HEK293 (cell line): ENCODE results near the gene HOXB4.
A peak's percentile ranks its signal among the peaks of the same experiment; 100 is the strongest.

Experiments used
- EGR2 ChIP-seq: fragments of 450-650 bp; formaldehyde crosslinking; IDR thresholded peaks from 2 replicates; pipeline ENCODE4 v1.5.1; 2016; ENCODE audit warnings: low read depth, missing biosample characterization, missing genetic modification characterization
- GLI2 ChIP-seq: fragments of 450-650 bp; formaldehyde crosslinking; IDR thresholded peaks from 2 replicates; pipeline ENCODE4; 2017; ENCODE audit warnings: missing biosample characterization, missing genetic modification characterization, low read depth, borderline replicate concordance
- GLI4 ChIP-seq: fragments of 450-650 bp; formaldehyde crosslinking; IDR thresholded peaks from 2 replicates; pipeline ENCODE4 v1.5.1; 2016; ENCODE audit warnings: missing biosample characterization, missing genetic modification characterization
- TRIM28 ChIP-seq: IDR thresholded peaks from 2 replicates; pipeline ENCODE4 v1.6.1; 2011; ENCODE audit warnings: low read length, control low read depth, borderline replicate concordance
- ZBTB17 ChIP-seq: fragments of 450-650 bp; formaldehyde crosslinking; IDR thresholded peaks from 2 replicates; pipeline ENCODE4 v1.5.1; 2016; ENCODE audit warnings: missing biosample characterization, missing genetic modification characterization
- ZNF121 ChIP-seq: fragments of 450-650 bp; formaldehyde crosslinking; IDR thresholded peaks from 2 replicates; pipeline ENCODE4 v1.5.1; 2016; ENCODE audit warnings: missing biosample characterization, missing genetic modification characterization
- ZNF146 ChIP-seq: fragments of 450-650 bp; formaldehyde crosslinking; IDR thresholded peaks from 2 replicates; pipeline ENCODE4 v1.5.1; 2016; ENCODE audit warnings: missing biosample characterization, missing genetic modification characterization
- ZNF23 ChIP-seq: fragments of 450-650 bp; formaldehyde crosslinking; IDR thresholded peaks from 2 replicates; pipeline ENCODE4 v1.5.1; 2016; ENCODE audit warnings: missing biosample characterization, missing genetic modification characterization, borderline replicate concordance
- ZNF266 ChIP-seq: fragments of 450-650 bp; formaldehyde crosslinking; IDR thresholded peaks from 2 replicates; pipeline ENCODE4 v1.5.1; 2016; ENCODE audit warnings: missing biosample characterization, missing genetic modification characterization, low read depth
- ZNF311 ChIP-seq: fragments of 450-650 bp; formaldehyde crosslinking; IDR thresholded peaks from 2 replicates; pipeline ENCODE4 v1.5.1; 2017; ENCODE audit warnings: missing biosample characterization, missing genetic modification characterization, borderline replicate concordance
- ZNF335 ChIP-seq: fragments of 450-650 bp; formaldehyde crosslinking; conservative IDR thresholded peaks from 2 replicates; pipeline ENCODE4 v1.5.1; 2016; ENCODE audit warnings: missing biosample characterization, missing genetic modification characterization
- ZNF391 ChIP-seq: fragments of 450-650 bp; formaldehyde crosslinking; IDR thresholded peaks from 2 replicates; pipeline ENCODE4 v1.5.1; 2016; ENCODE audit warnings: low read depth, missing biosample characterization, missing genetic modification characterization, borderline replicate concordance
- ZNF426 ChIP-seq: fragments of 450-650 bp; formaldehyde crosslinking; IDR thresholded peaks from 2 replicates; pipeline ENCODE4 v1.5.1; 2017; ENCODE audit warnings: missing biosample characterization, missing genetic modification characterization, mild to moderate bottlenecking, inconsistent platforms, moderate library complexity
- ZNF501 ChIP-seq: fragments of 450-650 bp; formaldehyde crosslinking; IDR thresholded peaks from 2 replicates; pipeline ENCODE4 v1.5.1; 2016; ENCODE audit warnings: missing biosample characterization, missing genetic modification characterization
- ZNF626 ChIP-seq: fragments of 450-650 bp; sonication (Bioruptor Pico); formaldehyde crosslinking; IDR thresholded peaks from 2 replicates; pipeline ENCODE4 v1.5.1; 2018; ENCODE audit warnings: missing biosample characterization, missing genetic modification characterization, inconsistent platforms
- TF ChIP-seq, protein P1 (sequence below): fragments of 450-650 bp; formaldehyde crosslinking; IDR thresholded peaks from 2 replicates; pipeline ENCODE4 v1.5.1; 2016; ENCODE audit warnings: missing biosample characterization, missing genetic modification characterization
- TF ChIP-seq, protein P2 (sequence below): fragments of 450-650 bp; formaldehyde crosslinking; IDR thresholded peaks from 2 replicates; pipeline ENCODE4 v1.5.1; 2016; ENCODE audit warnings: missing biosample characterization, missing genetic modification characterization
- TF ChIP-seq, protein P3 (sequence below): fragments of 450-650 bp; formaldehyde crosslinking; IDR thresholded peaks from 2 replicates; pipeline ENCODE4 v1.5.1; 2017; ENCODE audit warnings: missing biosample characterization, missing genetic modification characterization
- TF ChIP-seq, protein P4 (sequence below): fragments of 450-650 bp; IDR thresholded peaks from 2 replicates; pipeline ENCODE4 v1.5.1; 2018; ENCODE audit warnings: missing biosample characterization, missing genetic modification characterization
- TF ChIP-seq, protein P5 (sequence below): fragments of 450-650 bp; IDR thresholded peaks from 2 replicates; pipeline ENCODE4 v1.5.1; 2018; ENCODE audit warnings: missing biosample characterization, mild to moderate bottlenecking, missing genetic modification characterization
- TF ChIP-seq, protein P6 (sequence below): fragments of 450-650 bp; formaldehyde crosslinking; IDR thresholded peaks from 2 replicates; pipeline ENCODE4 v1.5.1; 2016; ENCODE audit warnings: missing biosample characterization, missing genetic modification characterization
- TF ChIP-seq, protein P7 (sequence below): fragments of 450-650 bp; formaldehyde crosslinking; IDR thresholded peaks from 2 replicates; pipeline ENCODE4 v1.5.1; 2016; ENCODE audit warnings: missing biosample characterization, missing genetic modification characterization
- TF ChIP-seq, protein P8 (sequence below): IDR thresholded peaks from 2 replicates; pipeline ENCODE4 v1.6.1; 2011; ENCODE audit warnings: mild to moderate bottlenecking, low read depth, low read length, borderline replicate concordance

Gene HOXB4

DNA sequence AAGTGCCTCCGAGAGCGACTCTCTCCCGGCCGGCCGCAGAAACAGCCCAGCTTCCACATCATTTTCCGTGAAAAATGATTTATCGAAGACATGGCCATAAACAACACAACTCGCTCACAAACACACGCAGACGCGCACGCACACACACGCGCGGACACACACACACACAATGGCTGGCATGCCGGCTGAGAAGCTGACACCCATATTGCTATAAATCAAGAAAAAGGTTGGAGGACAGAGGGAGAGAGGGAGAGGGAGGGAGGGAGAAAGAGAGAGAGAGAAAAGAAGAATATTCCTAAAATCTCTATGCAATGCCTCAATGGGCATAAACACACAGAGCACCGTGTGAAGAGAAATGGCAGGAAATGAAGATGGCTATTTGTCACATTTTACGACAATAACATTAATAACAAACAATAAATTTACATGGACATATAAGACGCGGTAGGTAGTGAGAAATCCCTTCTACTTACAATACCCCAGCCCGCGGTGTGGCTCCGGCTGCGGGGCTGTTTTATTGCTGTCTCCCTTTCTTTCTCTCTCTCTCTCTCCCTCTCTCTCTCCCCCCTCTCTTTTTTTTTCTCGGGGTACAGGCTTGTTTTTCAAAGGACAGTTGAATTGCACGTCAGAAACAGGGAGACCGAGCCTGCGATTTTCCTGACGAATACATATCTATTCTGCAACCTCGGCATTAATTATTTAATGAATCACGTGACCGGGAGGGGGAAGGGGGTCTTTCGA is 9.5 kb downstream of the HOXB4 start (continued):
- TF ChIP-seq, protein P1, sequence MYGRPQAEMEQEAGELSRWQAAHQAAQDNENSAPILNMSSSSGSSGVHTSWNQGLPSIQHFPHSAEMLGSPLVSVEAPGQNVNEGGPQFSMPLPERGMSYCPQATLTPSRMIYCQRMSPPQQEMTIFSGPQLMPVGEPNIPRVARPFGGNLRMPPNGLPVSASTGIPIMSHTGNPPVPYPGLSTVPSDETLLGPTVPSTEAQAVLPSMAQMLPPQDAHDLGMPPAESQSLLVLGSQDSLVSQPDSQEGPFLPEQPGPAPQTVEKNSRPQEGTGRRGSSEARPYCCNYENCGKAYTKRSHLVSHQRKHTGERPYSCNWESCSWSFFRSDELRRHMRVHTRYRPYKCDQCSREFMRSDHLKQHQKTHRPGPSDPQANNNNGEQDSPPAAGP (tag by site-specific recombination): 0 out of 2 replicates have a peak, but pooled peaks have one; percentile 14
- TF ChIP-seq, protein P2, sequence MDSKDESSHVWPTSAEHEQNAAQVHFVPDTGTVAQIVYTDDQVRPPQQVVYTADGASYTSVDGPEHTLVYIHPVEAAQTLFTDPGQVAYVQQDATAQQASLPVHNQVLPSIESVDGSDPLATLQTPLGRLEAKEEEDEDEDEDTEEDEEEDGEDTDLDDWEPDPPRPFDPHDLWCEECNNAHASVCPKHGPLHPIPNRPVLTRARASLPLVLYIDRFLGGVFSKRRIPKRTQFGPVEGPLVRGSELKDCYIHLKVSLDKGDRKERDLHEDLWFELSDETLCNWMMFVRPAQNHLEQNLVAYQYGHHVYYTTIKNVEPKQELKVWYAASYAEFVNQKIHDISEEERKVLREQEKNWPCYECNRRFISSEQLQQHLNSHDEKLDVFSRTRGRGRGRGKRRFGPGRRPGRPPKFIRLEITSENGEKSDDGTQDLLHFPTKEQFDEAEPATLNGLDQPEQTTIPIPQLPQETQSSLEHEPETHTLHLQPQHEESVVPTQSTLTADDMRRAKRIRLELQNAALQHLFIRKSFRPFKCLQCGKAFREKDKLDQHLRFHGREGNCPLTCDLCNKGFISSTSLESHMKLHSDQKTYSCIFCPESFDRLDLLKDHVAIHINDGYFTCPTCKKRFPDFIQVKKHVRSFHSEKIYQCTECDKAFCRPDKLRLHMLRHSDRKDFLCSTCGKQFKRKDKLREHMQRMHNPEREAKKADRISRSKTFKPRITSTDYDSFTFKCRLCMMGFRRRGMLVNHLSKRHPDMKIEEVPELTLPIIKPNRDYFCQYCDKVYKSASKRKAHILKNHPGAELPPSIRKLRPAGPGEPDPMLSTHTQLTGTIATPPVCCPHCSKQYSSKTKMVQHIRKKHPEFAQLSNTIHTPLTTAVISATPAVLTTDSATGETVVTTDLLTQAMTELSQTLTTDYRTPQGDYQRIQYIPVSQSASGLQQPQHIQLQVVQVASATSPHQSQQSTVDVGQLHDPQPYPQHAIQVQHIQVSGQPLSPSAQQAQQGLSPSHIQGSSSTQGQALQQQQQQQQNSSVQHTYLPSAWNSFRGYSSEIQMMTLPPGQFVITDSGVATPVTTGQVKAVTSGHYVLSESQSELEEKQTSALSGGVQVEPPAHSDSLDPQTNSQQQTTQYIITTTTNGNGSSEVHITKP (tag by site-specific recombination): peak; percentile 49; the same call in 1 of the 2 replicates
- TF ChIP-seq ZNF23 (tag by site-specific recombination): no peak
- TF ChIP-seq, protein P3, sequence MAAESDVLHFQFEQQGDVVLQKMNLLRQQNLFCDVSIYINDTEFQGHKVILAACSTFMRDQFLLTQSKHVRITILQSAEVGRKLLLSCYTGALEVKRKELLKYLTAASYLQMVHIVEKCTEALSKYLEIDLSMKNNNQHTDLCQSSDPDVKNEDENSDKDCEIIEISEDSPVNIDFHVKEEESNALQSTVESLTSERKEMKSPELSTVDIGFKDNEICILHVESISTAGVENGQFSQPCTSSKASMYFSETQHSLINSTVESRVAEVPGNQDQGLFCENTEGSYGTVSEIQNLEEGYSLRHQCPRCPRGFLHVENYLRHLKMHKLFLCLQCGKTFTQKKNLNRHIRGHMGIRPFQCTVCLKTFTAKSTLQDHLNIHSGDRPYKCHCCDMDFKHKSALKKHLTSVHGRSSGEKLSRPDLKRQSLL: no peak
- no peak for TF ChIP-seq ZNF266
- no peak for TF ChIP-seq GLI2 (tag by site-specific recombination)
- no peak for TF ChIP-seq ZNF121 (tag by site-specific recombination)
- TF ChIP-seq, protein P4, sequence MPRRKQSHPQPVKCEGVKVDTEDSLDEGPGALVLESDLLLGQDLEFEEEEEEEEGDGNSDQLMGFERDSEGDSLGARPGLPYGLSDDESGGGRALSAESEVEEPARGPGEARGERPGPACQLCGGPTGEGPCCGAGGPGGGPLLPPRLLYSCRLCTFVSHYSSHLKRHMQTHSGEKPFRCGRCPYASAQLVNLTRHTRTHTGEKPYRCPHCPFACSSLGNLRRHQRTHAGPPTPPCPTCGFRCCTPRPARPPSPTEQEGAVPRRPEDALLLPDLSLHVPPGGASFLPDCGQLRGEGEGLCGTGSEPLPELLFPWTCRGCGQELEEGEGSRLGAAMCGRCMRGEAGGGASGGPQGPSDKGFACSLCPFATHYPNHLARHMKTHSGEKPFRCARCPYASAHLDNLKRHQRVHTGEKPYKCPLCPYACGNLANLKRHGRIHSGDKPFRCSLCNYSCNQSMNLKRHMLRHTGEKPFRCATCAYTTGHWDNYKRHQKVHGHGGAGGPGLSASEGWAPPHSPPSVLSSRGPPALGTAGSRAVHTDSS (tag by site-specific recombination): no peak
- TF ChIP-seq ZNF311 (tag by site-specific recombination): no peak
- TF ChIP-seq ZNF335: no peak
- TF ChIP-seq GLI4: no peak
- TF ChIP-seq ZNF501: no peak
- TF ChIP-seq ZNF391 (tag by site-specific recombination): 0 out of 2 replicates have a peak, but pooled peaks have one; percentile 52
- TF ChIP-seq TRIM28: no peak
- no peak for TF ChIP-seq ZNF146 (tag by site-specific recombination)
- TF ChIP-seq, protein P5, sequence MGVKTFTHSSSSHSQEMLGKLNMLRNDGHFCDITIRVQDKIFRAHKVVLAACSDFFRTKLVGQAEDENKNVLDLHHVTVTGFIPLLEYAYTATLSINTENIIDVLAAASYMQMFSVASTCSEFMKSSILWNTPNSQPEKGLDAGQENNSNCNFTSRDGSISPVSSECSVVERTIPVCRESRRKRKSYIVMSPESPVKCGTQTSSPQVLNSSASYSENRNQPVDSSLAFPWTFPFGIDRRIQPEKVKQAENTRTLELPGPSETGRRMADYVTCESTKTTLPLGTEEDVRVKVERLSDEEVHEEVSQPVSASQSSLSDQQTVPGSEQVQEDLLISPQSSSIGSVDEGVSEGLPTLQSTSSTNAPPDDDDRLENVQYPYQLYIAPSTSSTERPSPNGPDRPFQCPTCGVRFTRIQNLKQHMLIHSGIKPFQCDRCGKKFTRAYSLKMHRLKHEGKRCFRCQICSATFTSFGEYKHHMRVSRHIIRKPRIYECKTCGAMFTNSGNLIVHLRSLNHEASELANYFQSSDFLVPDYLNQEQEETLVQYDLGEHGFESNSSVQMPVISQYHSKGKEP (tag by site-specific recombination): no peak
- no peak for TF ChIP-seq ZNF426 (tag by site-specific recombination)
- TF ChIP-seq, protein P6, sequence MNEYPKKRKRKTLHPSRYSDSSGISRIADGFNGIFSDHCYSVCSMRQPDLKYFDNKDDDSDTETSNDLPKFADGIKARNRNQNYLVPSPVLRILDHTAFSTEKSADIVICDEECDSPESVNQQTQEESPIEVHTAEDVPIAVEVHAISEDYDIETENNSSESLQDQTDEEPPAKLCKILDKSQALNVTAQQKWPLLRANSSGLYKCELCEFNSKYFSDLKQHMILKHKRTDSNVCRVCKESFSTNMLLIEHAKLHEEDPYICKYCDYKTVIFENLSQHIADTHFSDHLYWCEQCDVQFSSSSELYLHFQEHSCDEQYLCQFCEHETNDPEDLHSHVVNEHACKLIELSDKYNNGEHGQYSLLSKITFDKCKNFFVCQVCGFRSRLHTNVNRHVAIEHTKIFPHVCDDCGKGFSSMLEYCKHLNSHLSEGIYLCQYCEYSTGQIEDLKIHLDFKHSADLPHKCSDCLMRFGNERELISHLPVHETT (tag by site-specific recombination): no peak
- no peak for TF ChIP-seq EGR2
- TF ChIP-seq, protein P7, sequence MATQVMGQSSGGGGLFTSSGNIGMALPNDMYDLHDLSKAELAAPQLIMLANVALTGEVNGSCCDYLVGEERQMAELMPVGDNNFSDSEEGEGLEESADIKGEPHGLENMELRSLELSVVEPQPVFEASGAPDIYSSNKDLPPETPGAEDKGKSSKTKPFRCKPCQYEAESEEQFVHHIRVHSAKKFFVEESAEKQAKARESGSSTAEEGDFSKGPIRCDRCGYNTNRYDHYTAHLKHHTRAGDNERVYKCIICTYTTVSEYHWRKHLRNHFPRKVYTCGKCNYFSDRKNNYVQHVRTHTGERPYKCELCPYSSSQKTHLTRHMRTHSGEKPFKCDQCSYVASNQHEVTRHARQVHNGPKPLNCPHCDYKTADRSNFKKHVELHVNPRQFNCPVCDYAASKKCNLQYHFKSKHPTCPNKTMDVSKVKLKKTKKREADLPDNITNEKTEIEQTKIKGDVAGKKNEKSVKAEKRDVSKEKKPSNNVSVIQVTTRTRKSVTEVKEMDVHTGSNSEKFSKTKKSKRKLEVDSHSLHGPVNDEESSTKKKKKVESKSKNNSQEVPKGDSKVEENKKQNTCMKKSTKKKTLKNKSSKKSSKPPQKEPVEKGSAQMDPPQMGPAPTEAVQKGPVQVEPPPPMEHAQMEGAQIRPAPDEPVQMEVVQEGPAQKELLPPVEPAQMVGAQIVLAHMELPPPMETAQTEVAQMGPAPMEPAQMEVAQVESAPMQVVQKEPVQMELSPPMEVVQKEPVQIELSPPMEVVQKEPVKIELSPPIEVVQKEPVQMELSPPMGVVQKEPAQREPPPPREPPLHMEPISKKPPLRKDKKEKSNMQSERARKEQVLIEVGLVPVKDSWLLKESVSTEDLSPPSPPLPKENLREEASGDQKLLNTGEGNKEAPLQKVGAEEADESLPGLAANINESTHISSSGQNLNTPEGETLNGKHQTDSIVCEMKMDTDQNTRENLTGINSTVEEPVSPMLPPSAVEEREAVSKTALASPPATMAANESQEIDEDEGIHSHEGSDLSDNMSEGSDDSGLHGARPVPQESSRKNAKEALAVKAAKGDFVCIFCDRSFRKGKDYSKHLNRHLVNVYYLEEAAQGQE (tag by site-specific recombination): no peak
- TF ChIP-seq ZNF626 (tag by site-specific recombination): no peak
- TF ChIP-seq ZBTB17: peak; percentile 60; the same call in 1 of the 2 replicates
- TF ChIP-seq, protein P8, sequence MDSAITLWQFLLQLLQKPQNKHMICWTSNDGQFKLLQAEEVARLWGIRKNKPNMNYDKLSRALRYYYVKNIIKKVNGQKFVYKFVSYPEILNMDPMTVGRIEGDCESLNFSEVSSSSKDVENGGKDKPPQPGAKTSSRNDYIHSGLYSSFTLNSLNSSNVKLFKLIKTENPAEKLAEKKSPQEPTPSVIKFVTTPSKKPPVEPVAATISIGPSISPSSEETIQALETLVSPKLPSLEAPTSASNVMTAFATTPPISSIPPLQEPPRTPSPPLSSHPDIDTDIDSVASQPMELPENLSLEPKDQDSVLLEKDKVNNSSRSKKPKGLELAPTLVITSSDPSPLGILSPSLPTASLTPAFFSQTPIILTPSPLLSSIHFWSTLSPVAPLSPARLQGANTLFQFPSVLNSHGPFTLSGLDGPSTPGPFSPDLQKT: no peak
